ENCODE results near the gene ID3. TPM values are rescaled to one million over a fixed set of nuclear protein-coding genes. Genes with fewer than 3 reads are reported as not detected.

The ID3 gene
- total RNA-seq, 1 donor from 2014 or later: 40.9 TPM

- DNase-seq (ENCODE audit: low read depth, low spot score): no peak
- H3K36me3 Mint-ChIP-seq (ENCODE audit: low read depth): no peaks in the 10 kb centered on the region
- peaks cover 79% of the 10 kb centered on the region for H3K4me1 Mint-ChIP-seq
- H3K27ac Mint-ChIP-seq (ENCODE audit: unreplicated experiment): no peak overlapping the region
- no peaks in the 10 kb centered on the region for H3K9me3 Mint-ChIP-seq
- TF ChIP-seq CTCF (conservative IDR thresholded peaks at IDR 0.05): no peak
- peaks cover 39% of the 10 kb centered on the region for H3K27me3 Mint-ChIP-seq (ENCODE audit: low read depth)
- peak overlapping the region; percentile 82 for H3K4me3 Mint-ChIP-seq
These were observed 2.5 kb upstream of the ID3 start for GRCh38 chr1:23561813-23562100.

- H3K4me1 Mint-ChIP-seq: peaks cover 81% of the 10 kb centered on the region
- no peak for TF ChIP-seq CTCF (conservative IDR thresholded peaks at IDR 0.05)
- H3K9me3 Mint-ChIP-seq: no peaks in the 10 kb centered on the region
- peak overlapping the region; percentile 92 for H3K4me3 Mint-ChIP-seq
- no peak overlapping the region for H3K27ac Mint-ChIP-seq (ENCODE audit: unreplicated experiment)
- H3K27me3 Mint-ChIP-seq (ENCODE audit: low read depth): peaks cover 44% of the 10 kb centered on the region
- no peaks in the 10 kb centered on the region for H3K36me3 Mint-ChIP-seq (ENCODE audit: low read depth)
- no peak for DNase-seq (ENCODE audit: low read depth, low spot score)
These were observed 1.9 kb upstream of the ID3 start for GRCh38 chr1:23561076-23561812.

- Mint-ChIP-seq H3K4me1 (peaks cover 82% of the 10 kb centered on the region), H3K9me3 (no peaks in the 10 kb centered on the region), H3K36me3 (ENCODE audit: low read depth) (no peaks in the 10 kb centered on the region), H3K4me3 (peak overlapping the region; percentile 92), H3K27ac (ENCODE audit: unreplicated experiment) (peak overlapping the region; percentile 90), H3K27me3 (ENCODE audit: low read depth) (peaks cover 55% of the 10 kb centered on the region)
- DNase-seq (ENCODE audit: low read depth, low spot score): no peak
- TF ChIP-seq CTCF (conservative IDR thresholded peaks at IDR 0.05): no peak
These were observed 862 bp upstream of the ID3 start for GRCh38 chr1:23559985-23560741.

- peaks cover 62% of the 10 kb centered on the region for H3K27me3 Mint-ChIP-seq (ENCODE audit: low read depth)
- H3K9me3 Mint-ChIP-seq: no peaks in the 10 kb centered on the region
- DNase-seq (ENCODE audit: low read depth, low spot score): no peak
- no peak for TF ChIP-seq CTCF (conservative IDR thresholded peaks at IDR 0.05)
- H3K4me3 Mint-ChIP-seq: peak overlapping the region; percentile 92
- H3K27ac Mint-ChIP-seq (ENCODE audit: unreplicated experiment): no peak overlapping the region
- H3K36me3 Mint-ChIP-seq (ENCODE audit: low read depth): no peaks in the 10 kb centered on the region
- peaks cover 84% of the 10 kb centered on the region for H3K4me1 Mint-ChIP-seq
These were observed 497 bp downstream of the ID3 start for GRCh38 chr1:23558872-23559135.

- Mint-ChIP-seq H3K27me3 (ENCODE audit: low read depth) (peaks cover 62% of the 10 kb centered on the region), H3K9me3 (no peaks in the 10 kb centered on the region), H3K4me3 (peak overlapping the region; percentile 92), H3K4me1 (peaks cover 81% of the 10 kb centered on the region), H3K27ac (ENCODE audit: unreplicated experiment) (no peak overlapping the region), H3K36me3 (ENCODE audit: low read depth) (no peaks in the 10 kb centered on the region)
- DNase-seq (ENCODE audit: low read depth, low spot score): no peak
- TF ChIP-seq CTCF (conservative IDR thresholded peaks at IDR 0.05): no peak
These were observed 995 bp downstream of the ID3 start for GRCh38 chr1:23558140-23558871.

All from neural crest cell (in vitro differentiated cells).